CD4-positive, alpha-beta T cell (primary cell): ENCODE results near the gene SACS. TPM values are rescaled to one million over a fixed set of nuclear protein-coding genes. Genes with fewer than 3 reads are reported as not detected.

ENCODE experiments used
- ATAC-seq: fragments of 200-7000 bp; cut with Tn5 transposase; one replicate; pipeline ENCODE4 v1.10.0; 2022; ENCODE audit warnings: mild to moderate bottlenecking; ENCODE audit not compliant: poor library complexity
- CTCF ChIA-PET: fragments of 350-600 bp; sonication (Branson Sonifier 250); formaldehyde crosslinking; loops from one replicate; lab custom pipeline; 2021; ENCODE audit warnings: antibody characterized with exemption, inconsistent platforms; lab: Charles Lee
- POLR2A ChIA-PET: fragments of 350-600 bp; sonication (Branson Sonifier 250); formaldehyde crosslinking; loops from one replicate; lab custom pipeline; 2021; ENCODE audit warnings: antibody characterized with exemption, inconsistent platforms; lab: Charles Lee
- DNase-seq, 14 experiments: peaks; one replicate each; pipeline ENCODE4 v3.0.0-alpha.2; 2013 to 2020; ENCODE audit warnings: mixed read lengths in 2 of 14
- H3K27ac ChIP-seq, 2 donors: one replicate each; pipeline versions ENCODE4 v1.5.1 to v1.7.0; 2013; ENCODE audit warnings: low read length in 2 of 2, low read depth in 1 of 2, mild to moderate bottlenecking in 1 of 2
- H3K27me3 ChIP-seq, 2 experiments: 1 replicate in 1 of 2; 2 replicates in 1 of 2; pipeline versions ENCODE4 v1.6.1 to v1.7.0; 2013; ENCODE audit warnings: low read length in 2 of 2, control low read depth in 1 of 2, mild to moderate bottlenecking in 1 of 2, moderate library complexity in 1 of 2; ENCODE audit not compliant: insufficient read depth in 2 of 2, control insufficient read depth in 1 of 2
- H3K36me3 ChIP-seq: one replicate; pipeline ENCODE4 v1.6.1; 2013; ENCODE audit warnings: low read length, control low read depth; ENCODE audit not compliant: insufficient read depth
- H3K4me1 ChIP-seq: one replicate; pipeline ENCODE4 v1.6.1; 2013; ENCODE audit warnings: low read length, control low read depth; ENCODE audit not compliant: insufficient read depth
- H3K4me3 ChIP-seq: one replicate; pipeline ENCODE4 v1.5.1; 2013; ENCODE audit warnings: mild to moderate bottlenecking, low read length, moderate library complexity
- H3K9me3 ChIP-seq, 2 experiments: 1 replicate in 1 of 2; 2 replicates in 1 of 2; pipeline versions ENCODE4 v1.6.1 to v1.7.0; 2013; ENCODE audit warnings: low read length in 2 of 2, mild to moderate bottlenecking in 2 of 2, control low read depth in 1 of 2, moderate library complexity in 1 of 2; ENCODE audit not compliant: control insufficient read depth in 1 of 2, insufficient read depth in 1 of 2
- H3K27ac Mint-ChIP-seq: one replicate; pipeline ENCODE4 v1.8.0; 2020; ENCODE audit warnings: mixed read lengths
- H3K27me3 Mint-ChIP-seq: one replicate; pipeline ENCODE4 v1.8.0; 2021; ENCODE audit warnings: mixed read lengths
- H3K36me3 Mint-ChIP-seq: one replicate; pipeline ENCODE4 v1.8.0; 2021; ENCODE audit warnings: low read depth, mixed read lengths
- H3K4me1 Mint-ChIP-seq: one replicate; pipeline ENCODE4 v1.8.0; 2021; ENCODE audit warnings: low read depth, mixed read lengths
- H3K4me3 Mint-ChIP-seq: one replicate; pipeline ENCODE4 v1.8.0; 2020; ENCODE audit warnings: mild to moderate bottlenecking, mixed read lengths
- H3K9me3 Mint-ChIP-seq: one replicate; pipeline ENCODE4 v1.8.0; 2020; ENCODE audit warnings: mixed read lengths
- CTCF ChIP-seq: fragments of 200-600 bp; IDR thresholded peaks from one replicate; pipeline ENCODE4 v1.8.0; 2022; ENCODE audit warnings: antibody characterized with exemption, mild to moderate bottlenecking
- intact Hi-C, 2 experiments: fragments of 100-400 bp; cut with DNase I in 1 of 2; cut with micrococcal nuclease in 1 of 2; formaldehyde crosslinking; loops; one replicate each; pipeline versions ENCODE4 v1.15.1 to v1.9.0; 2023 to 2025; cut with DNase I, micrococcal nuclease
- total RNA-seq, 174 experiments: library from RNA in 2 of 174; stranded (reverse) in 2 of 174; gene quantifications; one replicate each; pipeline ENCODE4 v1.2.3 and lab custom pipeline; 2021 to 2026

Gene SACS
- total RNA-seq, 2 experiments from 2014 or later = 8.7 to 11.6 TPM

GRCh38 chr13:23279321-23279720, 154.2 kb downstream of the SACS start:
- H3K27me3 ChIP-seq = no peaks in the 10 kb centered on the region
- H3K27ac Mint-ChIP-seq = no peak overlapping the region
- no peaks in the 10 kb centered on the region for H3K36me3 ChIP-seq
- no peaks in the 10 kb centered on the region for H3K9me3 Mint-ChIP-seq
- no peak for TF ChIP-seq CTCF
- ChIA-PET POLR2A (no interaction called here), CTCF (no interaction called here)
- H3K36me3 Mint-ChIP-seq = no peaks in the 10 kb centered on the region
- no peak overlapping the region for H3K27ac ChIP-seq
- no peak overlapping the region for H3K4me3 ChIP-seq
- no peaks in the 10 kb centered on the region for H3K9me3 ChIP-seq
- DNase-seq (no peak), ATAC-seq (no peak)
- H3K4me1 ChIP-seq = no peaks in the 10 kb centered on the region
- H3K4me1 Mint-ChIP-seq = no peaks in the 10 kb centered on the region
- intact Hi-C loops = no loop called here
- H3K4me3 Mint-ChIP-seq = no peak overlapping the region
- peaks cover 10% of the 10 kb centered on the region for H3K27me3 Mint-ChIP-seq

Other genes with a start within 250 kb of the SACS start
- gene TNFRSF19, start 136.7 kb upstream of the SACS start, total RNA-seq = not detected